Measurements from ENCODE around the gene STAT3. TPM values are rescaled to one million over a fixed set of nuclear protein-coding genes. Genes with fewer than 3 reads are reported as not detected.

The STAT3 gene
- total and polyA plus RNA-seq, 2 of the 13 experiments (the other 11 are each of a cell fraction or from before 2014, with no cell fraction given): 61.8 to 62.4 TPM

GRCh38 chr17:42274812-42275526 is 113.3 kb downstream of the STAT3 start:
- peak overlapping the region; percentile 76 for H3K4me2 ChIP-seq (ENCODE audit: low read depth, low read length)
- DNase-seq (ENCODE audit: low spot score): no peak
- peaks cover 57% of the 10 kb centered on the region for H3K79me2 ChIP-seq (ENCODE audit: insufficient read depth, low read length)
- H3K27me3 ChIP-seq (ENCODE audit: control insufficient read depth in 1 of 2, insufficient read depth in 2 of 2, low read length in 2 of 2): peaks cover 0 to 3% of the 10 kb centered on the region in 2 experiments; a peak in 2 of 5 replicates
- peak overlapping the region; percentile 58 for H3K27ac ChIP-seq (ENCODE audit: extremely low read length, insufficient read depth, low read length)
- H3K9me3 ChIP-seq (ENCODE audit: low read length): no peaks in the 10 kb centered on the region
- intact Hi-C loops (cut with micrococcal nuclease; ENCODE audit: unreplicated experiment): loop anchor here (1.0 kb wide), 1 partner anchor 8 kb away; no protein-coding TSS in a partner anchor
- no peak for ATAC-seq
- BruUV-seq (replicated peaks): TSS peak; percentile 54
- in situ Hi-C loops (cut with HindIII; ENCODE audit: extremely low pct_ligation_motif_present, low pct_unique_long_range_greater_than_20kb): no loop called here
- WGBS (ENCODE audit: low lambda C conversion rate): 14% methylated on average over 13 of the region's 13 CpGs
- no peak for FAIRE-seq
- H3K4me3 ChIP-seq (replicated peaks in 1 of 3; ENCODE audit: insufficient read depth in 1 of 3, low read depth in 2 of 3, low read length in 3 of 3): peak overlapping the region; percentile 81 to 96 (median 91)
- peaks cover 74% of the 10 kb centered on the region for H3K4me1 ChIP-seq (ENCODE audit: insufficient read depth, low read length)
- POLR2A ChIA-PET: interaction anchor here (1.0 to 3.6 kb wide), 4 partner anchors 13 to 81 kb away, joined by 3 to 20 read pairs (median 4); partner anchors contain the start of genes GHDC and STAT5A
- H3K9ac ChIP-seq (ENCODE audit: insufficient read depth, low read depth, low read length): peak overlapping the region; percentile 92
- CTCF ChIA-PET (ENCODE audit: low intra/inter-chr PET ratio, low total read pairs): no interaction called here
- H2AFZ ChIP-seq (ENCODE audit: low read length): no peak overlapping the region
- H4K20me1 ChIP-seq (ENCODE audit: insufficient read depth, low read length): no peaks in the 10 kb centered on the region; the same call in 1 of the 2 replicates
- H3K36me3 ChIP-seq (replicated peaks in 1 of 2; ENCODE audit: control insufficient read depth in 1 of 2, insufficient read depth in 2 of 2, low read length in 2 of 2): no peaks in the 10 kb centered on the region
- TF ChIP-seq ZNF3 (CRISPR knock-in tag; IDR thresholded peaks at IDR 0.05) (peak; percentile 79; the same call in 1 of the 2 replicates), CEBPB (IDR thresholded peaks at IDR 0.05; ENCODE audit: borderline replicate concordance, low read depth, low read length) (no peak), ZBTB25 (CRISPR knock-in tag; IDR thresholded peaks at IDR 0.05) (0 out of 2 replicates have a peak, but pooled peaks have one; percentile 10), ZBTB44 (CRISPR knock-in tag; IDR thresholded peaks at IDR 0.05) (no peak), HDAC2 (CRISPR knock-in tag; IDR thresholded peaks at IDR 0.05) (no peak), DDIT3 (CRISPR knock-in tag; IDR thresholded peaks at IDR 0.05) (0 out of 2 replicates have a peak, but pooled peaks have one; percentile 20), PBX3 (CRISPR knock-in tag; IDR thresholded peaks at IDR 0.05; ENCODE audit: borderline replicate concordance) (0 out of 2 replicates have a peak, but pooled peaks have one; percentile 19), HMGXB3 (CRISPR knock-in tag; IDR thresholded peaks at IDR 0.05; ENCODE audit: borderline replicate concordance) (no peak), RFXAP (CRISPR knock-in tag; IDR thresholded peaks at IDR 0.05; ENCODE audit: borderline replicate concordance) (no peak), JUND (CRISPR knock-in tag; IDR thresholded peaks at IDR 0.05) (no peak), ZNF691 (CRISPR knock-in tag; IDR thresholded peaks at IDR 0.05; ENCODE audit: borderline replicate concordance, low read depth) (peak; percentile 97), ARNT2 (CRISPR knock-in tag; IDR thresholded peaks at IDR 0.05; ENCODE audit: low read depth) (0 out of 2 replicates have a peak, but pooled peaks have one; percentile 33)
